ENCODE data around the gene RASGRP4.

GRCh38 chr19:38444026-38444425, 18.0 kb upstream of the RASGRP4 start:
- TF ChIP-seq CTCF (IDR thresholded peaks at IDR 0.05): no peak
- no peak for TF ChIP-seq EP300 (IDR thresholded peaks at IDR 0.05; ENCODE audit: low read depth)

All from transverse colon (tissue), 3 donors.